Choroid plexus epithelial cell (primary cell): ENCODE data around the gene FGD5.

Experiments used
- DNase-seq: peaks from one replicate; pipeline ENCODE4 v3.0.0-alpha.2; 2010; ENCODE audit warnings: low read depth
- H3K4me3 ChIP-seq: 2 replicates; pipeline ENCODE4 v1.5.1; 2011; ENCODE audit warnings: low read depth, mild to moderate bottlenecking, control low read depth, low read length, moderate library complexity
- CTCF ChIP-seq: conservative IDR thresholded peaks from 2 replicates; pipeline ENCODE4 v1.5.1; 2011; ENCODE audit warnings: low read depth, mild to moderate bottlenecking, control low read depth, inconsistent platforms, low read length, moderate library complexity

FGD5 gene

GRCh38 chr3:14789640-14790285, 29.0 kb upstream of the FGD5 start:
- H3K4me3 ChIP-seq, result no peak overlapping the region
- TF ChIP-seq CTCF, result no peak
- DNase-seq, result no peak

DNA sequence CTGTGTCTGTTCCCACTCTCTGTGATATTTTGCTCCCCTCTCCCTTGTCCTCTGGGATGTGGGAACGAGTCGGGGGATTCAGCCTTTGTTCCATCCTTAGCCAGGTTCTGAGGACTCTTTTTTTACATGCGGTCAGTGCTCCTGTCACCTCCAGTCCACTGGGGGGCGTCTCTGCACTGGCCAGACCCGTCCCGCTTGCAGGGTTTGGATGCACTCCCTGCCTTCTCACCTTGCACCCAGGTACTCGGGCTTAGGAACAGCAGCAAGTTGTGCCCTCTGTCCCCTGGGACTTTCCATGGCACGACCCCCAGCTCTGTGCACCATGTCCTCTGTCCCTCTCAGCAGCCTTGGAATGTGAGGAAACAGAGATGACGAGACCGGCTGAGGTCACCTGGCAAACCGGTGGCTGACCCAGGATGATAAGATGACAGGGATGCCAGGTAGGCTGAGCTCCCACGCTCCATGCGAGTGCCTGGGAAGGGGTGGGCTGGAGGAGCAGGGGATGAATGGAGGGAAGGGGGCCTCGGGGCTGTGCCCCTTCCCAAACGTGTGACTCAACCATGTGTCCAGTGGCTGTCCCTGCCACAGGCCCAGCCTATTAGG, 27.3 kb upstream of the FGD5 start:
- peak; percentile 54 for DNase-seq
- H3K4me3 ChIP-seq, result no peak overlapping the region
- TF ChIP-seq CTCF, result peak; percentile 80

- no peak for TF ChIP-seq CTCF
- DNase-seq, result no peak
- H3K4me3 ChIP-seq, result no peak overlapping the region
Observed at GRCh38 chr3:14792691-14793121, 26.1 kb upstream of the FGD5 start.

GRCh38 chr3:14793126-14793857, 25.5 kb upstream of the FGD5 start:
- TF ChIP-seq CTCF, result no peak
- no peak overlapping the region for H3K4me3 ChIP-seq
- no peak for DNase-seq

DNA sequence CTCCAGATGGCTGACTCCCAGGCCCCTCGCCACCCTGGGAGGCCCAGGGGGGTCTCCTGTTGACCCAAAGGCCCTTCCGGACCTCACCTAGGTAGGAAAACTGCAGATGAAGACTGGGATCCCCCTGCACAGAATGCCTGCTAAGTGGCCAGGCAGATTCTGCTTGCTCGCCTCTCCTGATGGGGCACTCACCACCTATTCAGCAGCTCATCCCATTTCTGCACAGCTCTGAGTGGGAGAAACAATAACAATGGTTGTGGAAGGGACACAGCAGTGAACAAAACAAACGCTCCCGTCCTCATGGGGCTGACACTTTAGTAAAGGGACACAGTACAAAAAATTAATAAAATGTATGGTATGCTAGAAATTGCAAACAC, 24.9 kb upstream of the FGD5 start:
- DNase-seq, result no peak
- H3K4me3 ChIP-seq, result no peak overlapping the region
- TF ChIP-seq CTCF, result no peak

DNA sequence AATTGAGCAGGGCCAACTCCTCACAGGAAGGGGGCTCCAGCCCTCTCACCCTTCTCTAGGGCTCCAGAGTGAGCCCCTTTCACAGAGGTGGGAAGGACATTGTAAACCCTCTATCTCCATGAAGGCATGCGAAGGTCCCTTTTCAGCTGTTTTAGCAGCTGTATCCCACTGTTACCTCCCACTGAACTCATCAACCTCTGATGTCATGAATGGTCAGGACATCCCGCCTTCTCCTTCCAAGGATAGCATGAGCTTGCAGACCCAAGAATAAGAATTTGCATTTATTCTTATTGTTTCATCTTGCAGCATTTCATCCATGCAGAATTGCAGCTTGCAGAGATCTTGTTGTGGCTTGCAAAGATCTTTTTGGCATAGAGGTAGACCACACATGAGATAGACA, 24.3 kb upstream of the FGD5 start:
- H3K4me3 ChIP-seq, result no peak overlapping the region
- DNase-seq, result no peak
- TF ChIP-seq CTCF, result no peak
